ENCODE results near the gene SNX13.
A peak's percentile ranks its signal among the peaks of the same experiment; 100 is the strongest.

Gene SNX13

GRCh38 chr7:17772581-17773288 lies 167.6 kb downstream of the SNX13 start:
- DNase-seq: no peak

DNA sequence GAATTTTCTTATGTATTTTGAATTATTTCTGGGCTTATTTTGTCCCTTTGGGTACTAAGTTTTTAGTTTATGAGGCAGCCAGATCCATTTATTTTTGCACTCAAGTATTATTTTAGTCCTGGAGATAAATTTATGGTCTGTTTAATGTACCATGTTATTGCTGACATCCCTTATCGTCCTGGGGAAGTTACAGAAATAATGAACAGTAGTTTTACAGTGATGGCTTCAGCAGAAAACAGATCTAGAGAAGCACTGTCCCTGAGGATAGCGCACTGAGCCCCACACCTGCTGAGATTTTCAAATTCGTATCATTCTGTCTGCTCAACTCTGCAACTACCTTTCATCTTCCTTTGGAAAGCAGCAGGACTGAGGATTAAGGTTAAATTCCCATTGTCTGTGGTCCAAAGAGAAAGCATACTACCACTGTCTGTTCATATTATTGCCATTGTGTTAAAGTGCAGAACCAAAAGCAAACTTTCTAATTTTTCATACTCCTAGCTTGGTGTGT lies 168.3 kb downstream of the SNX13 start:
- DNase-seq: no peak

DNA sequence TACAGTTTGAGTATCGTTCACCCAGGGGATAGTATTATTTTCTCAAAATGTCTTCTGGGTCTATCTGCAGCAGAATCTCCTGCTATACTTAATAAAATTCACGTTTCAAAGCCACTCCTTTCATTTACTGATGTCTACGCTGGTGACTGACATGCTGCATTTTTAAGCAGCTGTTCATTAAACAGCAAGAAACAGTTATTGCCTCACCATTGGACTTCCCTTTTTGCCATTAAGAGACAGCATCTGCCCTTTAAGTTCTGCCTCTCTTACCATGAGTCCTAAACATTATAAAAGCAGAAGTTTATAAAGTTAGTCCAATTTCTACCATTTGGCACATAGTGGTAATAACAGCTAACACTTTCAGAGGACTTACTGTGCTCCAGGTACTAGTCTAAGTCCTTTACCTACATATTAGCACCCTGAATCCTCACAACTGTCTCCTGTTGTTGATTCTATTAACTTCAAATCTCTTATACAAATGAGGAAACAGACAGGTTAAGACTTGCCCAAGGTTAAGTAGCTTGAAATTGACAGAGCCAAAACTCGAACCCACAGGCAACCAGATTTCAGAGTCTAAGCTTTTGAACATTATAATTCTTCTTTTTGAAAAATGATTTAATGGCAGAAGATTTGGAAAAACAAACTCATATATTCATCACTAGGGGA lies 169.5 kb downstream of the SNX13 start:
- DNase-seq: no peak

- DNase-seq: peak; percentile 15 to 42
Observed at GRCh38 chr7:17769918-17770317, 170.4 kb downstream of the SNX13 start.

- no peak for DNase-seq
Observed at GRCh38 chr7:17758008-17758407, 182.3 kb downstream of the SNX13 start.

GRCh38 chr7:17746020-17746530 lies 194.2 kb downstream of the SNX13 start:
- no peak for DNase-seq

- no peak for DNase-seq
Observed at GRCh38 chr7:17745610-17746009, 194.7 kb downstream of the SNX13 start.

GRCh38 chr7:17743316-17743715 lies 197.0 kb downstream of the SNX13 start:
- DNase-seq: no peak

- no peak for DNase-seq
Observed at GRCh38 chr7:17741426-17741825, 198.9 kb downstream of the SNX13 start.
